Activated B cell treated with CpG ODN at 0.5 μM for 24 hours (primary cell): ENCODE data around the gene DOCK2. TPM values are rescaled to one million over a fixed set of nuclear protein-coding genes. Genes with fewer than 3 reads are reported as not detected.

Experiments
- ATAC-seq: fragments of 200-7000 bp; cut with Tn5 transposase; one replicate; pipeline ENCODE4 v1.10.0; 2021; ENCODE audit warnings: low read depth, mild to moderate bottlenecking, moderate library complexity
- CTCF ChIA-PET: fragments of 350-600 bp; sonication (Branson Sonifier 250); formaldehyde crosslinking; loops from one replicate; lab custom pipeline; 2021; ENCODE audit warnings: antibody characterized with exemption; lab: Charles Lee
- POLR2A ChIA-PET: fragments of 350-600 bp; sonication (Branson Sonifier 250); formaldehyde crosslinking; loops from one replicate; lab custom pipeline; 2021; ENCODE audit warnings: antibody characterized with exemption; lab: Charles Lee
- DNase-seq: peaks from one replicate; pipeline ENCODE4 v3.0.0; 2022
- H3K27ac Mint-ChIP-seq: one replicate; pipeline ENCODE4 v1.8.0; 2020; ENCODE audit warnings: mixed read lengths
- H3K27me3 Mint-ChIP-seq: one replicate; pipeline ENCODE4 v1.8.0; 2021; ENCODE audit warnings: mixed read lengths
- H3K36me3 Mint-ChIP-seq: one replicate; pipeline ENCODE4 v1.8.0; 2021; ENCODE audit warnings: low read depth, mixed read lengths
- H3K4me1 Mint-ChIP-seq: one replicate; pipeline ENCODE4 v1.8.0; 2021; ENCODE audit warnings: mixed read lengths
- H3K4me3 Mint-ChIP-seq: one replicate; pipeline ENCODE4 v1.8.0; 2020; ENCODE audit warnings: mild to moderate bottlenecking, mixed read lengths
- H3K9me3 Mint-ChIP-seq: one replicate; pipeline ENCODE4 v1.8.0; 2020; ENCODE audit warnings: mixed read lengths
- CTCF ChIP-seq: fragments of 200-600 bp; IDR thresholded peaks from one replicate; pipeline ENCODE4 v1.8.0; 2022; ENCODE audit warnings: antibody characterized with exemption, mild to moderate bottlenecking
- intact Hi-C: fragments of 100-400 bp; cut with micrococcal nuclease; formaldehyde crosslinking; loops from one replicate; pipeline ENCODE4 v1.15.1; 2024
- total RNA-seq: library from RNA; stranded (reverse); gene quantifications from 2 replicates; pipeline ENCODE4 v1.2.3, GENCODE V29; 2022

DOCK2 gene
- total RNA-seq, 1 donor from 2014 or later = 344 TPM

DNA sequence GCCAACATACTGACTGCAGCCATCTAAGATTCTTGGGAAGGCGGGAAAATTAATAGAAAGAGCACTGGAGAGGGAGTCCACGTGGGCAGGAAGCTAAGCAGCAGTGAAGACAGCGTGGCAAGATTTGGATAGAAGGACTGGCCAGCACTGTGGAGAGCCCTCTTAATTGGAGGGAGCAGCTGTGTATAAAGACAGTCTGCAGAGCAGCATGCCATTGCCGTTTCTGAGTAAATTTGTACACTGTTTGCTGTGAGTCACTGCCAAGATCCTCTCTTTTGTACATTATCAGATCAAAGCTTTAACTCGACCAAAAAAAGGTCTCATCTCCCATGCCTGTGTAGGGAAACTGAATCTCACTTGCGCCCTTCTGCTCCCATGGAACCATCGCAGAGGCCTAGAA, 297.9 kb downstream of the DOCK2 start:
- TF ChIP-seq CTCF = no peak
- DNase-seq (no peak), ATAC-seq (no peak)
- no peak overlapping the region for H3K27ac Mint-ChIP-seq
- H3K36me3 Mint-ChIP-seq = peaks cover 72% of the 10 kb centered on the region
- no peaks in the 10 kb centered on the region for H3K27me3 Mint-ChIP-seq
- POLR2A ChIA-PET = no interaction called here
- no peaks in the 10 kb centered on the region for H3K9me3 Mint-ChIP-seq
- CTCF ChIA-PET = no interaction called here
- intact Hi-C loops = no loop called here
- no peak overlapping the region for H3K4me3 Mint-ChIP-seq
- H3K4me1 Mint-ChIP-seq = peaks cover 22% of the 10 kb centered on the region

- no peak for ATAC-seq
- H3K27ac Mint-ChIP-seq = no peak overlapping the region
Measured at GRCh38 chr5:169935762-169936161, 298.7 kb downstream of the DOCK2 start.

DNA sequence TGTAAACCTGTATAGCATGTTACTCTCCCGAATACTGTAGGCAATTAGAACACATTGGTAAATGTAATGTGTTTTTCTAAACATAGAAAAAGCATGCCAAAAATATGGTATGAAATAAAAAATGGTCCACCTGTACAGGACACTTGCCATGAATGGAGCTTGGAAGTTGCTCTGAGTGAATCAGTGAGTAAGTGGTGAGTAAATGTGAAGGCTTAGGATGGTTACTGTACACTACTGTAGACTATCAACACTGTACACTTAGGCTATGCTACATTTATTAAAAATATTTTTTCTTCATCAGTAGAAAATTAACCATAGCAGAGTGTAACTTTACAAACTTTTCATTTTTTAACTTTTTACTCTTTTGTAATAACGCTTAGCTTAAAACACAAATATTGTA, 301.4 kb downstream of the DOCK2 start:
- no peak for TF ChIP-seq CTCF
- intact Hi-C loops = no loop called here
- no peak overlapping the region for H3K4me3 Mint-ChIP-seq
- DNase-seq (no peak), ATAC-seq (no peak)
- H3K27me3 Mint-ChIP-seq = no peaks in the 10 kb centered on the region
- H3K9me3 Mint-ChIP-seq = no peaks in the 10 kb centered on the region
- peaks cover 22% of the 10 kb centered on the region for H3K4me1 Mint-ChIP-seq
- CTCF ChIA-PET = no interaction called here
- POLR2A ChIA-PET = no interaction called here
- H3K36me3 Mint-ChIP-seq = peaks cover 61% of the 10 kb centered on the region
- H3K27ac Mint-ChIP-seq = no peak overlapping the region

More at GRCh38 chr5:169935762-169936161, 298.7 kb downstream of the DOCK2 start:
- Mint-ChIP-seq H3K27me3 (no peaks in the 10 kb centered on the region), H3K4me3 (no peak overlapping the region), H3K4me1 (peaks cover 22% of the 10 kb centered on the region), H3K36me3 (peaks cover 70% of the 10 kb centered on the region), H3K9me3 (no peaks in the 10 kb centered on the region)
- intact Hi-C loops = no loop called here
- DNase-seq = no peak
- no peak for TF ChIP-seq CTCF
- CTCF ChIA-PET = no interaction called here
- POLR2A ChIA-PET = no interaction called here

DNA sequence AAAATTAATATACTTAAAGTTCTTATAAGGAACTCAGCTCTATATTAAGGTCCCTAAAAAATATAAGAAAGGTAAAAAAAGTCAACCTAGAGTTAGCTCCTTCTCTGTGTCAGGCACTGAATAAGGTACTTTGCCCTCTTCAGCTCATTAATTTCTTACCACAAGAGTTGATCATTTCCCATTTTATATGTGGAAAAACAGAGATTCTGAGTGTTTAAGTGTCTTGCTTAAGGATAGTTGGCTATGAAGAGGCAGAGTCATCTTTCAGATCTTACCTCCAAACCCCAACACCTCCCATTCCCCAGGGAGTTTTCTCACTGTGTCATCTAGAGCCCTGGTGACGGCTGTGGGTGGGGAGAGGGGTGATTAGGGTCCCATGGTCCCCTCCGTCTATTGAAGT, 302.7 kb downstream of the DOCK2 start:
- ATAC-seq (no peak), DNase-seq (no peak)
- POLR2A ChIA-PET = no interaction called here
- Mint-ChIP-seq H3K27me3 (no peaks in the 10 kb centered on the region), H3K36me3 (peaks cover 52% of the 10 kb centered on the region), H3K9me3 (no peaks in the 10 kb centered on the region), H3K27ac (no peak overlapping the region), H3K4me1 (peaks cover 23% of the 10 kb centered on the region), H3K4me3 (no peak overlapping the region)
- intact Hi-C loops = no loop called here
- CTCF ChIA-PET = no interaction called here
- TF ChIP-seq CTCF = no peak

DNA sequence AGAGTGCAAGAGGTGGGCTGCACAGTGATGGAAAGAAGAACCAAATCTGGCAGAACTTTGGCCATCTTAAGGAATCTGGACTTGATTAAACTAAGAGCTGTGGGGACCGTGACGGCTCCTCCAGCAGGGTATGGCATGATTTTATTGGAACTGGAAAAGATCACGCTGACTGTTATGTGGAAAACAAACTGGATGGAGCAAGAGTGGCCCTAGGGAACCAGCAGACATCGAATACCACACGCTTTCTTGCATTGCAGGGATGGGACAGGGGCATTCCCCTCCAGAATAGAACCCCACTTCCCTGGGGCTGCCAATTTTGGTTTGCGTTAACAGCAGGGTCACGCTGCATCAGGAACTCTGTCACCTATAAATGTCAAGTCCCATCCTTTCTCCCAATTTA, 304.5 kb downstream of the DOCK2 start:
- no peak for ATAC-seq
- Mint-ChIP-seq H3K27ac (no peak overlapping the region), H3K9me3 (no peaks in the 10 kb centered on the region), H3K4me3 (no peak overlapping the region), H3K36me3 (peaks cover 49% of the 10 kb centered on the region), H3K27me3 (no peaks in the 10 kb centered on the region), H3K4me1 (peaks cover 9% of the 10 kb centered on the region)
- ChIA-PET POLR2A (no interaction called here), CTCF (no interaction called here)
- no peak for DNase-seq
- intact Hi-C loops = no loop called here
- TF ChIP-seq CTCF = no peak
